Aorta (tissue), 5 donors: ENCODE measurements around the gene GLMN. TPM values are rescaled to one million over a fixed set of nuclear protein-coding genes. Genes with fewer than 3 reads are reported as not detected.
"Not testable (repeated sequence)": the region's sequence is repeated elsewhere in the genome, so short reads cannot be mapped to it uniquely, and the experiment has no call there.

Experiments used
- ATAC-seq: fragments of 200-7000 bp; cut with Tn5 transposase; one replicate; pipeline ENCODE4 v1.9.1; 2022; ENCODE audit warnings: moderate library complexity; ENCODE audit not compliant: low FRiP score
- DNase-seq, 2 donors: peaks; one replicate each; pipeline ENCODE4 v3.0.0-alpha.2; 2020
- H3K27ac ChIP-seq, 2 donors: one replicate each; pipeline ENCODE4 v1.5.1; 2013; ENCODE audit warnings: low read length in 2 of 2, mild to moderate bottlenecking in 2 of 2, moderate library complexity in 2 of 2, control low read depth in 1 of 2, inconsistent platforms in 1 of 2, low read depth in 1 of 2
- H3K27me3 ChIP-seq, 2 donors: one replicate each; pipeline ENCODE4 v1.6.1; 2013; ENCODE audit warnings: control low read depth in 1 of 2, low read length in 1 of 2, mild to moderate bottlenecking in 1 of 2, moderate library complexity in 1 of 2; ENCODE audit not compliant: insufficient read depth in 2 of 2, control insufficient read depth in 1 of 2
- H3K36me3 ChIP-seq, 2 donors: one replicate each; pipeline ENCODE4 v1.6.1; 2013; ENCODE audit warnings: control low read depth in 1 of 2, low read length in 1 of 2, mild to moderate bottlenecking in 1 of 2; ENCODE audit not compliant: insufficient read depth in 2 of 2, control insufficient read depth in 1 of 2
- H3K4me1 ChIP-seq, 2 donors: one replicate each; pipeline ENCODE4 v1.6.1; 2013; ENCODE audit warnings: low read length in 2 of 2, control low read depth in 1 of 2, mild to moderate bottlenecking in 1 of 2, moderate library complexity in 1 of 2; ENCODE audit not compliant: insufficient read depth in 2 of 2, control insufficient read depth in 1 of 2
- H3K4me3 ChIP-seq, 2 donors: one replicate each; pipeline ENCODE4 v1.5.1; 2013; ENCODE audit warnings: low read length in 2 of 2, control low read depth in 1 of 2, mild to moderate bottlenecking in 1 of 2
- H3K9me3 ChIP-seq: one replicate; pipeline ENCODE4 v1.6.1; 2013; ENCODE audit warnings: mild to moderate bottlenecking, low read length; ENCODE audit not compliant: control insufficient read depth
- WGBS, 2 donors: extraction: QIAGEN DNeasy Blood & Tissue Kit; methylation state at CpG; one replicate each; pipeline ENCODE4 v1.1.7; 2013; 5-methylcytosine and 5-hydroxymethylcytosine counted together
- intact Hi-C, 2 donors: fragments of 100-400 bp; cut with DNase I; formaldehyde crosslinking; loops; one replicate each; pipeline versions ENCODE4 v1.14.2 to v1.15.0; 2022
- polyA plus RNA-seq, 2 donors: library from polyadenylated mRNA; stranded (reverse); fragments of 200-250 nt; gene quantifications; one replicate each; pipeline ENCODE4 v1.2.3, GENCODE V29; 2013
- total RNA-seq, 2 donors: library from RNA; stranded (reverse); fragmentation: NEBNext Ultra II Directional; extraction: Animal tissue kit (Norgen Biotek cat#: 25700); gene quantifications; one replicate each; pipeline ENCODE4 v1.2.1, GENCODE V29; 2021
- donor health status: healthy with polysubstance abuse.
- donor health status: Bipolar disorder and iron deficiency.
- donor health status: DM: no; HTN: no; CAD: no.
- donor health status: DM: no; HTN: no; CAD: no.
- donor health status: DM: yes; HTN: yes; CAD: no.

The GLMN gene
- total and polyA plus RNA-seq, 4 donors: 5.6 to 9.9 (median 7.2) TPM

- intact Hi-C loops: no loop called here
- no peak overlapping the region for H3K4me3 ChIP-seq
- no peak for ATAC-seq
- H3K9me3 ChIP-seq: no peaks in the 10 kb centered on the region
- H3K36me3 ChIP-seq: peaks cover 5 to 7% of the 10 kb centered on the region in 2 donors
- DNase-seq: no peak
- no peaks in the 10 kb centered on the region for H3K27me3 ChIP-seq
- no peak overlapping the region for H3K27ac ChIP-seq
- WGBS, 2 donors: 97 to 98% methylated on average over 3 of the region's 3 CpGs
- H3K4me1 ChIP-seq: no peaks in the 10 kb centered on the region
Measured at GRCh38 chr1:92276082-92276481, 22.7 kb downstream of the GLMN start.

- no peak for DNase-seq
- H3K9me3 ChIP-seq: no peaks in the 10 kb centered on the region
- intact Hi-C loops: no loop called here
- no peak for ATAC-seq
- no peaks in the 10 kb centered on the region for H3K4me1 ChIP-seq
- WGBS, 2 donors: 93 to 95% methylated on average over 1 of the region's 1 CpG
- peaks cover 5 to 7% of the 10 kb centered on the region in 2 donors for H3K36me3 ChIP-seq
- no peaks in the 10 kb centered on the region for H3K27me3 ChIP-seq
- no peak overlapping the region for H3K4me3 ChIP-seq
- H3K27ac ChIP-seq: no peak overlapping the region
Measured at GRCh38 chr1:92274939-92275338, 23.8 kb downstream of the GLMN start.

- intact Hi-C loops: no loop called here
- H3K36me3 ChIP-seq: peaks cover 1 to 5% of the 10 kb centered on the region in 2 donors
- no peaks in the 10 kb centered on the region for H3K27me3 ChIP-seq
- 58 to 65% methylated on average over 1 of the region's 1 CpG for WGBS, 2 donors
- H3K4me3 ChIP-seq: no peak overlapping the region
- no peaks in the 10 kb centered on the region for H3K4me1 ChIP-seq
- ATAC-seq (no peak), DNase-seq (no peak)
- no peak overlapping the region for H3K27ac ChIP-seq
- no peaks in the 10 kb centered on the region for H3K9me3 ChIP-seq
Measured at GRCh38 chr1:92273039-92273438, 25.7 kb downstream of the GLMN start.

GRCh38 chr1:92262516-92262915, 36.3 kb downstream of the GLMN start:
- H3K27me3 ChIP-seq: no peaks in the 10 kb centered on the region
- WGBS, 2 donors: 62 to 68% methylated on average over 3 of the region's 3 CpGs

GRCh38 chr1:92259350-92259749, 39.4 kb downstream of the GLMN start:
- Histone ChIP-seq H3K9me3 (no peaks in the 10 kb centered on the region), H3K27ac (no peak overlapping the region), H3K4me1 (no peaks in the 10 kb centered on the region), H3K36me3 (peaks cover 0 to under 1% of the 10 kb centered on the region in 2 donors), H3K4me3 (no peak overlapping the region), H3K27me3 (no peaks in the 10 kb centered on the region)
- 85 to 88% methylated on average over 1 of the region's 1 CpG for WGBS, 2 donors
- intact Hi-C loops: no loop called here
- DNase-seq (no peak), ATAC-seq (no peak)

More at GRCh38 chr1:92262516-92262915, 36.3 kb downstream of the GLMN start:
- DNase-seq (no peak), ATAC-seq (no peak)
- H3K4me1 ChIP-seq: no peaks in the 10 kb centered on the region
- H3K27ac ChIP-seq: no peak overlapping the region
- H3K36me3 ChIP-seq: no peaks in the 10 kb centered on the region
- H3K4me3 ChIP-seq: no peak overlapping the region
- intact Hi-C loops: no loop called here
- H3K9me3 ChIP-seq: no peaks in the 10 kb centered on the region

- ATAC-seq, H3K4me3 ChIP-seq, H3K9me3 ChIP-seq, DNase-seq, H3K27me3 ChIP-seq, intact Hi-C loops, H3K27ac ChIP-seq, H3K36me3 ChIP-seq, H3K4me1 ChIP-seq: not testable (repeated sequence)
- WGBS, 2 donors: 79 to 86% methylated on average over 3 of the region's 3 CpGs
Measured at GRCh38 chr1:92254714-92255113, 44.1 kb downstream of the GLMN start.

- Histone ChIP-seq H3K27me3 (no peaks in the 10 kb centered on the region), H3K4me1 (no peaks in the 10 kb centered on the region), H3K4me3 (no peak overlapping the region), H3K36me3 (peaks cover 0 to 6% of the 10 kb centered on the region in 2 donors), H3K9me3 (no peaks in the 10 kb centered on the region), H3K27ac (no peak overlapping the region)
- intact Hi-C loops: no loop called here
- ATAC-seq (no peak), DNase-seq (no peak)
- 90 to 93% methylated on average over 1 of the region's 1 CpG for WGBS, 2 donors
Measured at GRCh38 chr1:92244376-92244775, 54.4 kb downstream of the GLMN start.

- 73 to 85% methylated on average over 2 of the region's 2 CpGs for WGBS, 2 donors
- intact Hi-C loops: no loop called here
- no peak for ATAC-seq
Measured at GRCh38 chr1:92240034-92240433, 58.8 kb downstream of the GLMN start.

GRCh38 chr1:92230736-92231135, 68.1 kb downstream of the GLMN start:
- 88 to 94% methylated on average over 1 of the region's 1 CpG for WGBS, 2 donors
- no peak overlapping the region for H3K4me3 ChIP-seq
- intact Hi-C loops: no loop called here
- no peaks in the 10 kb centered on the region for H3K36me3 ChIP-seq
- H3K4me1 ChIP-seq: no peaks in the 10 kb centered on the region
- DNase-seq: no peak
- peaks cover 1% of the 10 kb centered on the region for H3K9me3 ChIP-seq
- H3K27me3 ChIP-seq: no peaks in the 10 kb centered on the region
- no peak overlapping the region for H3K27ac ChIP-seq
- ATAC-seq: no peak

More at GRCh38 chr1:92240034-92240433, 58.8 kb downstream of the GLMN start:
- Histone ChIP-seq H3K4me1 (no peaks in the 10 kb centered on the region), H3K27me3 (no peaks in the 10 kb centered on the region), H3K27ac (no peak overlapping the region), H3K4me3 (no peak overlapping the region), H3K36me3 (no peaks in the 10 kb centered on the region), H3K9me3 (no peaks in the 10 kb centered on the region)
- no peak for DNase-seq
